Thyroid gland (tissue), 4 donors: ENCODE measurements around the gene LRRC4. TPM values are rescaled to one million over a fixed set of nuclear protein-coding genes. Genes with fewer than 3 reads are reported as not detected.

Source experiments
- DNase-seq, 2 donors: peaks; one replicate each; pipeline ENCODE4 v3.0.0-alpha.2; 2019
- H3K27ac ChIP-seq, 3 donors: fragments of 200-600 bp; sonication (generic); 1 replicate in 2 of 3; 2 replicates in 1 of 3; pipeline ENCODE4 v1.5.1; 2016 to 2019; ENCODE audit warnings: mild to moderate bottlenecking in 1 of 3, moderate library complexity in 1 of 3
- H3K27me3 ChIP-seq: fragments of 200-600 bp; sonication (generic); one replicate; pipeline ENCODE4 v1.5.1; 2019
- H3K36me3 ChIP-seq, 2 donors: fragments of 200-600 bp; sonication (generic); one replicate each; pipeline ENCODE4 v1.5.1; 2016 to 2019
- H3K4me1 ChIP-seq, 2 donors: fragments of 200-600 bp; sonication (generic); one replicate each; pipeline ENCODE4 v1.5.1; 2017 to 2019
- H3K4me3 ChIP-seq, 3 donors: fragments of 200-600 bp; sonication (generic); replicated peaks in 1 of 3; 1 replicate in 2 of 3; 2 replicates in 1 of 3; pipeline ENCODE4 v1.5.1; 2016; ENCODE audit warnings: mild to moderate bottlenecking in 1 of 3
- H3K9me3 ChIP-seq: fragments of 200-600 bp; sonication (generic); one replicate; pipeline ENCODE4 v1.5.1; 2017
- POLR2A ChIP-seq, 2 donors: fragments of 450-650 bp; IDR thresholded peaks; one replicate each; pipeline ENCODE4 v1.6.1; 2017; ENCODE audit warnings: antibody characterized with exemption in 2 of 2, mild to moderate bottlenecking in 2 of 2, moderate library complexity in 1 of 2
- WGBS, 2 donors: methylation state at CpG; one replicate each; pipeline ENCODE4 v1.1.5; 2017; 5-methylcytosine and 5-hydroxymethylcytosine counted together
- intact Hi-C: fragments of 100-400 bp; cut with DNase I; formaldehyde crosslinking; loops from one replicate; pipeline ENCODE4 v1.15.1; 2023
- total RNA-seq, 4 donors: library from RNA; depleted of rRNA; stranded (reverse); fragments of >200 nt; gene quantifications; one replicate each; pipeline ENCODE4 v1.2.3, GENCODE V29; 2016
- TF ChIP-seq, protein P1 (sequence below), 6 experiments: fragments of 200-600 bp in 3 of 6; fragments of 450-650 bp in 3 of 6; sonication (generic) in 3 of 6; IDR thresholded peaks; one replicate each; pipeline ENCODE4 v1.5.1; 2016 to 2019; ENCODE audit warnings: antibody characterized with exemption in 6 of 6, mild to moderate bottlenecking in 2 of 6, inconsistent platforms in 1 of 6, moderate library complexity in 1 of 6

Gene LRRC4
- total RNA-seq, 4 donors from 2014 or later = 0.39 to 3.7 (median 0.95) TPM

DNA sequence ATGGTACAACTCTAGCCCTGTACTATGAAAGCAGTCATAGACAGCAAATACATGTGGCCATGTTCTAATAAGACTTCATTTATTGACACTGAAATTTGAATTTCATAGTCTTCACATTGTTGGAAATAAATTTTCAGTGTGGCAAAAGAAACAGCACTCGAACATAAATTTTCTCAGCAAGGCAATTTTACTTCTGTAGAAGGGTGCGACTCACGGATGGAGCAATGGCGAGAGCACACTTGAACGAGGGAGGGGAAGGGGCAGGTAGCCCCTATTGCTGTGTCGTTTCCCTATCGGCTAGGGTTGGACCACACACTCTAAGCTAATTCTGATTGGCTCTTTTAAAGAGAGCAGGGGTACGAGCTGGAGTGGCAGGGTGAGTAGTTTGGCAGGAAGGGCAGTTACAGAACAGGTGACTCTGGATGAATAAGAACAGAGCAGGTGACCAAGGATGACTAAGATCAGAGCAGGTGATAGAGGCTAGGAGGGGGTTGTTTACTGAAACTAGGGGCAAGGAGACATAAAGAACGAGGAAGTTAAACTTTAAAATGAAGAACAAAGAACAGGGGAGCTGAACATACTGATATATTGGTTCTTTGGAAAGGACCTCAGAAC, 52.0 kb downstream of the LRRC4 start:
- 96 to 98% methylated on average over 9 of the region's 9 CpGs for WGBS, 2 donors
- intact Hi-C loops = no loop called here
- TF ChIP-seq, protein P1, sequence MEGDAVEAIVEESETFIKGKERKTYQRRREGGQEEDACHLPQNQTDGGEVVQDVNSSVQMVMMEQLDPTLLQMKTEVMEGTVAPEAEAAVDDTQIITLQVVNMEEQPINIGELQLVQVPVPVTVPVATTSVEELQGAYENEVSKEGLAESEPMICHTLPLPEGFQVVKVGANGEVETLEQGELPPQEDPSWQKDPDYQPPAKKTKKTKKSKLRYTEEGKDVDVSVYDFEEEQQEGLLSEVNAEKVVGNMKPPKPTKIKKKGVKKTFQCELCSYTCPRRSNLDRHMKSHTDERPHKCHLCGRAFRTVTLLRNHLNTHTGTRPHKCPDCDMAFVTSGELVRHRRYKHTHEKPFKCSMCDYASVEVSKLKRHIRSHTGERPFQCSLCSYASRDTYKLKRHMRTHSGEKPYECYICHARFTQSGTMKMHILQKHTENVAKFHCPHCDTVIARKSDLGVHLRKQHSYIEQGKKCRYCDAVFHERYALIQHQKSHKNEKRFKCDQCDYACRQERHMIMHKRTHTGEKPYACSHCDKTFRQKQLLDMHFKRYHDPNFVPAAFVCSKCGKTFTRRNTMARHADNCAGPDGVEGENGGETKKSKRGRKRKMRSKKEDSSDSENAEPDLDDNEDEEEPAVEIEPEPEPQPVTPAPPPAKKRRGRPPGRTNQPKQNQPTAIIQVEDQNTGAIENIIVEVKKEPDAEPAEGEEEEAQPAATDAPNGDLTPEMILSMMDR (IDR thresholded peaks at IDR 0.05) = no peak
- TF ChIP-seq POLR2A (IDR thresholded peaks at IDR 0.05) = no peak

DNA sequence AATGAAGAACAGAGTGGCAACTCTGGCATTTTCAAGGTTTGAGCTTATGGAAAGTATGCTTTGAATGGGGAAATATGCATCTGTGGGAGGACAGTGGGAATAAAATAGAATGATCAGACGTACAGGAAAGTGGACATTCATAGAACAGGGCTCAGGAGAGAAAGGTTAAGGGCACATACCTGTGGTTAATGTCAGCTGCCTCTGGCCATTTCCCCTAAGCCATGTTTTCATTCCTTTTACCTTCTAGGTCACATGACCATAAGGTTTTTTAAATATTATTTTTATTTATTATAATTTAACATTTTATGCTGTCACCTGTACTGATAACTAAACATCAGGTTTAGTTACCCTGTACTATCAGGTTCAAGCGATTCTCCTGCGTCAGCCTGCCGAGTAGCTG, 52.8 kb downstream of the LRRC4 start:
- no peak for TF ChIP-seq POLR2A (IDR thresholded peaks at IDR 0.05)
- TF ChIP-seq, protein P1 (IDR thresholded peaks at IDR 0.05) = no peak
- intact Hi-C loops = no loop called here
- no peak overlapping the region for H3K4me3 ChIP-seq
- 95 to 97% methylated on average over 4 of the region's 4 CpGs for whole genome bisulfite sequencing, 2 donors
- DNase-seq = no peak
- no peaks in the 10 kb centered on the region for H3K36me3 ChIP-seq
- peaks cover 0 to 4% of the 10 kb centered on the region in 2 donors for H3K4me1 ChIP-seq
- H3K9me3 ChIP-seq = no peaks in the 10 kb centered on the region
- H3K27ac ChIP-seq = no peak overlapping the region
- no peaks in the 10 kb centered on the region for H3K27me3 ChIP-seq

More for the DNA sequence above, 52.0 kb downstream of the LRRC4 start:
- H3K4me3 ChIP-seq = no peak overlapping the region
- DNase-seq = no peak
- H3K27me3 ChIP-seq = no peaks in the 10 kb centered on the region
- H3K9me3 ChIP-seq = no peaks in the 10 kb centered on the region
- H3K27ac ChIP-seq = no peak overlapping the region
- H3K36me3 ChIP-seq = no peaks in the 10 kb centered on the region
- peaks cover 0 to 4% of the 10 kb centered on the region in 2 donors for H3K4me1 ChIP-seq

Other genes with a start within 250 kb of the LRRC4 start
- gene LEP, start 209.8 kb upstream of the LRRC4 start, total RNA-seq = under 1 TPM in 2 of 4 donors, not detected in 2; 0.11 to 0.40 TPM